ENCODE data around the gene PPP1R13B. TPM values are rescaled to one million over a fixed set of nuclear protein-coding genes. Genes with fewer than 3 reads are reported as not detected.
A peak's percentile ranks its signal among the peaks of the same experiment; 100 is the strongest.

The PPP1R13B gene
- total RNA-seq, 2 experiments from 2014 or later: 8.2 to 18.9 TPM

DNA sequence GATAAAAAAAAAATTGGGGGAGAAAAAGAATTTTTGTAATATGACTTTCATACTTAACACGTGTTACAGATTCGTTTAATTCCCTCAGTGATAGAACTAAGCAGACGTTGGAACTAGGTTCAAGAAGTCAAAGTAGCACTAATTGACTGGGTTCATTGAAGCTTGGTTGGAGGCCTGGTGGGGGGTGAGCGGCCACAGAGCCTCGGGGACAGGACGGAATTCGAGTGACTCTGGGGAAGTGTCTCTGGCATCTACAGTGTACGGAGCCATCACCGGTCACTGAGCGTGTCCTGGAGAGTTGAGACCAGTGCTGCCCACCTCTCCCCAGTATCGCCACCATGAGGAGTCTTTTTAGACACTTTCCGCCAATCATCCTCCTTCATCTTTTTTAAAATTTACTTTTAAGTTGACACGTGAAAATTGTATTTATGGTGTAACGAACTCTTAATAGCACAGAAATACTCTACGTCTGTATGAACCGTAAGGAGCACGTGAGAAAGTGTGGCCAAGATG, 130.4 kb downstream of the PPP1R13B start:
- Histone ChIP-seq H3K4me2 (ENCODE audit: low read length) (peak overlapping the region; percentile 97), H2AFZ (ENCODE audit: low read length) (no peak overlapping the region), H3K36me3 (ENCODE audit: insufficient read depth, low read length) (peaks cover 21% of the 10 kb centered on the region; the same call in 1 of the 2 replicates), H3K4me3 (ENCODE audit: low read depth, low read length, poor library complexity, severe bottlenecking) (peak overlapping the region; percentile 88), H3K4me1 (ENCODE audit: insufficient read depth, low read length, poor library complexity, severe bottlenecking) (peaks cover 47% of the 10 kb centered on the region), H3K79me2 (ENCODE audit: insufficient read depth, low read depth, low read length) (peaks cover 35% of the 10 kb centered on the region), H4K20me1 (ENCODE audit: insufficient read depth, low read length) (peaks cover 5% of the 10 kb centered on the region; the same call in 1 of the 2 replicates), H3K9me2 (ENCODE audit: insufficient read depth, low read length) (no peaks in the 10 kb centered on the region), H3K27ac (ENCODE audit: low read depth, low read length, poor library complexity, severe bottlenecking) (no peak overlapping the region), H3K9me3 (ENCODE audit: low read length) (no peaks in the 10 kb centered on the region)
- POLR2A ChIA-PET: no interaction called here
- intact Hi-C loops (cut with micrococcal nuclease; ENCODE audit: unreplicated experiment): no loop called here
- TSS peak; percentile 70 for BruUV-seq (replicated peaks)
- no peak for DNase-seq (ENCODE audit: low spot score)
- no peak for TF ChIP-seq EZH2phosphoT487 (IDR thresholded peaks at IDR 0.05; ENCODE audit: borderline replicate concordance, low read depth, low read length)
- TF ChIP-seq, protein P1, sequence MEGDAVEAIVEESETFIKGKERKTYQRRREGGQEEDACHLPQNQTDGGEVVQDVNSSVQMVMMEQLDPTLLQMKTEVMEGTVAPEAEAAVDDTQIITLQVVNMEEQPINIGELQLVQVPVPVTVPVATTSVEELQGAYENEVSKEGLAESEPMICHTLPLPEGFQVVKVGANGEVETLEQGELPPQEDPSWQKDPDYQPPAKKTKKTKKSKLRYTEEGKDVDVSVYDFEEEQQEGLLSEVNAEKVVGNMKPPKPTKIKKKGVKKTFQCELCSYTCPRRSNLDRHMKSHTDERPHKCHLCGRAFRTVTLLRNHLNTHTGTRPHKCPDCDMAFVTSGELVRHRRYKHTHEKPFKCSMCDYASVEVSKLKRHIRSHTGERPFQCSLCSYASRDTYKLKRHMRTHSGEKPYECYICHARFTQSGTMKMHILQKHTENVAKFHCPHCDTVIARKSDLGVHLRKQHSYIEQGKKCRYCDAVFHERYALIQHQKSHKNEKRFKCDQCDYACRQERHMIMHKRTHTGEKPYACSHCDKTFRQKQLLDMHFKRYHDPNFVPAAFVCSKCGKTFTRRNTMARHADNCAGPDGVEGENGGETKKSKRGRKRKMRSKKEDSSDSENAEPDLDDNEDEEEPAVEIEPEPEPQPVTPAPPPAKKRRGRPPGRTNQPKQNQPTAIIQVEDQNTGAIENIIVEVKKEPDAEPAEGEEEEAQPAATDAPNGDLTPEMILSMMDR (conservative IDR thresholded peaks at IDR 0.05; ENCODE audit: low read length): peak; percentile 32; the same call in 1 of the 2 replicates
- CTCF ChIA-PET (ENCODE audit: unreplicated experiment): no interaction called here

DNA sequence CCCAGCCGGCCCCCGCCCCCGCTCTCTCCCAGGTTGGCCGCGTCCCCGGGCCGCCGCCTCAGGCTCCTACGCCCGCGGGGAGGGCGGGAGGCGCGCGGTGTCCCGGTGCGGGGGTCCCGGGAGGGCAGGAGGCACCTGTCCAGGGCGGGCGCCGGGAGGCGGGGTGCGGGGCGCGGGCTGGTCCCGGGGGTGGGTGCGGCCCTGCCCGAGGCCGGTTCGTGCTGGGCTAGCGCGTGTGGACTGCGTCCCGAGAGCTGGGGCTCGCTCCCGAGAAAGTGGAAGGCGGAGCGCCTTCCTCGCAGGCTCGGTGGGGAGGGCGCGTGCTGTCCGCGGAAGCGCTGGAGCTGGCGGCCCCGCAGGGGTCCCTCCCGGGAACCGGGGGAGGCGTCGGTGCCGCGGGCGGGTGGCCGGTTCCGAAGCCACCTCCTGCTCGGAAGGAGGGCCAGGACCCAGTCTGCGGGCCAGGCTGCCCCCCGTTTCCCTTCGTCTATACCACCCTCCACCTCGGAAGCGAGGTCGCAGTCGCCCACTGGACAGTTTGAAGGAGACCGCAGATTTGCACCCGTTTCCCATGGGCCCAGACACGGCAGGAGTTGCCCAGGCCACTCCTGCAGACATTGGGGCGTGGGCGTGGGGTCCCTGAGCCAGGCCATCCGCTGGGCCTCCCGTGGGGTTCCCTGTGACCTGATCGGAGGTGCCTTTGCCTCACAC, 131.1 kb downstream of the PPP1R13B start:
- ChIA-PET POLR2A (interaction anchor here (0.5 to 2.0 kb wide), 4 partner anchors 18 to 212 kb away, joined by 3 to 8 read pairs (median 4); partner anchors contain the start of gene TDRD9), CTCF (ENCODE audit: unreplicated experiment) (no interaction called here)
- Histone ChIP-seq H3K79me2 (ENCODE audit: insufficient read depth, low read depth, low read length) (peaks cover 35% of the 10 kb centered on the region), H4K20me1 (ENCODE audit: insufficient read depth, low read length) (peaks cover 5% of the 10 kb centered on the region), H3K4me1 (ENCODE audit: insufficient read depth, low read length, poor library complexity, severe bottlenecking) (peaks cover 52% of the 10 kb centered on the region), H3K9me2 (ENCODE audit: insufficient read depth, low read length) (no peaks in the 10 kb centered on the region), H3K36me3 (ENCODE audit: insufficient read depth, low read length) (peaks cover 28% of the 10 kb centered on the region; the same call in 1 of the 2 replicates), H3K4me3 (ENCODE audit: low read depth, low read length, poor library complexity, severe bottlenecking) (peak overlapping the region; percentile 88), H3K9me3 (ENCODE audit: low read length) (no peaks in the 10 kb centered on the region), H3K27ac (ENCODE audit: low read depth, low read length, poor library complexity, severe bottlenecking) (no peak overlapping the region), H3K4me2 (ENCODE audit: low read length) (peak overlapping the region; percentile 97), H2AFZ (ENCODE audit: low read length) (no peak overlapping the region)
- TF ChIP-seq, protein P1 (conservative IDR thresholded peaks at IDR 0.05; ENCODE audit: low read length): no peak
- TF ChIP-seq EZH2phosphoT487 (IDR thresholded peaks at IDR 0.05; ENCODE audit: borderline replicate concordance, low read depth, low read length): no peak
- intact Hi-C loops (cut with micrococcal nuclease; ENCODE audit: unreplicated experiment): no loop called here
- BruUV-seq (replicated peaks): no TSS peak
- DNase-seq (ENCODE audit: low spot score): no peak
